Measurements from ENCODE around the gene NUDT19.

- TF ChIP-seq POLR2AphosphoS5 (IDR thresholded peaks at IDR 0.05; ENCODE audit: low read depth) (no peak), CTCF (conservative IDR thresholded peaks at IDR 0.05; ENCODE audit: low read depth in 2 of 2) (no peak), EZH2 (IDR thresholded peaks at IDR 0.05; ENCODE audit: low read depth, unreplicated experiment) (no peak), EZH2phosphoT487 (IDR thresholded peaks at IDR 0.05; ENCODE audit: unreplicated experiment) (no peak), CREB1 (CRISPR knock-in tag; IDR thresholded peaks at IDR 0.05; ENCODE audit: low read depth) (no peak), STAT1 (IDR thresholded peaks at IDR 0.05; ENCODE audit: unreplicated experiment) (no peak), NANOG (IDR thresholded peaks at IDR 0.05; ENCODE audit: borderline replicate concordance) (no peak)
- TF ChIP-seq, protein P1, sequence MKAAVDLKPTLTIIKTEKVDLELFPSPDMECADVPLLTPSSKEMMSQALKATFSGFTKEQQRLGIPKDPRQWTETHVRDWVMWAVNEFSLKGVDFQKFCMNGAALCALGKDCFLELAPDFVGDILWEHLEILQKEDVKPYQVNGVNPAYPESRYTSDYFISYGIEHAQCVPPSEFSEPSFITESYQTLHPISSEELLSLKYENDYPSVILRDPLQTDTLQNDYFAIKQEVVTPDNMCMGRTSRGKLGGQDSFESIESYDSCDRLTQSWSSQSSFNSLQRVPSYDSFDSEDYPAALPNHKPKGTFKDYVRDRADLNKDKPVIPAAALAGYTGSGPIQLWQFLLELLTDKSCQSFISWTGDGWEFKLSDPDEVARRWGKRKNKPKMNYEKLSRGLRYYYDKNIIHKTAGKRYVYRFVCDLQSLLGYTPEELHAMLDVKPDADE (IDR thresholded peaks at IDR 0.05): no peak
- TF ChIP-seq, protein P2, sequence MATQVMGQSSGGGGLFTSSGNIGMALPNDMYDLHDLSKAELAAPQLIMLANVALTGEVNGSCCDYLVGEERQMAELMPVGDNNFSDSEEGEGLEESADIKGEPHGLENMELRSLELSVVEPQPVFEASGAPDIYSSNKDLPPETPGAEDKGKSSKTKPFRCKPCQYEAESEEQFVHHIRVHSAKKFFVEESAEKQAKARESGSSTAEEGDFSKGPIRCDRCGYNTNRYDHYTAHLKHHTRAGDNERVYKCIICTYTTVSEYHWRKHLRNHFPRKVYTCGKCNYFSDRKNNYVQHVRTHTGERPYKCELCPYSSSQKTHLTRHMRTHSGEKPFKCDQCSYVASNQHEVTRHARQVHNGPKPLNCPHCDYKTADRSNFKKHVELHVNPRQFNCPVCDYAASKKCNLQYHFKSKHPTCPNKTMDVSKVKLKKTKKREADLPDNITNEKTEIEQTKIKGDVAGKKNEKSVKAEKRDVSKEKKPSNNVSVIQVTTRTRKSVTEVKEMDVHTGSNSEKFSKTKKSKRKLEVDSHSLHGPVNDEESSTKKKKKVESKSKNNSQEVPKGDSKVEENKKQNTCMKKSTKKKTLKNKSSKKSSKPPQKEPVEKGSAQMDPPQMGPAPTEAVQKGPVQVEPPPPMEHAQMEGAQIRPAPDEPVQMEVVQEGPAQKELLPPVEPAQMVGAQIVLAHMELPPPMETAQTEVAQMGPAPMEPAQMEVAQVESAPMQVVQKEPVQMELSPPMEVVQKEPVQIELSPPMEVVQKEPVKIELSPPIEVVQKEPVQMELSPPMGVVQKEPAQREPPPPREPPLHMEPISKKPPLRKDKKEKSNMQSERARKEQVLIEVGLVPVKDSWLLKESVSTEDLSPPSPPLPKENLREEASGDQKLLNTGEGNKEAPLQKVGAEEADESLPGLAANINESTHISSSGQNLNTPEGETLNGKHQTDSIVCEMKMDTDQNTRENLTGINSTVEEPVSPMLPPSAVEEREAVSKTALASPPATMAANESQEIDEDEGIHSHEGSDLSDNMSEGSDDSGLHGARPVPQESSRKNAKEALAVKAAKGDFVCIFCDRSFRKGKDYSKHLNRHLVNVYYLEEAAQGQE (IDR thresholded peaks at IDR 0.05; ENCODE audit: unreplicated experiment): no peak
Observed at GRCh38 chr19:32650671-32651070, 41.0 kb upstream of the NUDT19 start.

Measured in GM23338 (cell line).